Activated naive CD4-positive, alpha-beta T cell treated with Interleukin-2 at 50 U/mL for 16 hours (primary cell): ENCODE results near the gene SERPIND1.
A peak's percentile ranks its signal among the peaks of the same experiment; 100 is the strongest.
"Not testable (repeated sequence)": the region's sequence is repeated elsewhere in the genome, so short reads cannot be mapped to it uniquely, and the experiment has no call there.

ENCODE experiments used
- DNase-seq: peaks from one replicate; pipeline ENCODE4 v3.0.0-alpha.2; 2020

Gene SERPIND1

GRCh38 chr22:20748082-20748481 is 25.8 kb upstream of the SERPIND1 start:
- DNase-seq = no peak

- DNase-seq = no peak
These were observed 25.0 kb upstream of the SERPIND1 start for GRCh38 chr22:20748731-20749428.

GRCh38 chr22:20749453-20749852 is 24.5 kb upstream of the SERPIND1 start:
- DNase-seq = no peak

GRCh38 chr22:20750461-20751184 is 23.3 kb upstream of the SERPIND1 start:
- DNase-seq = peak; percentile 45

- DNase-seq = no peak
These were observed 22.6 kb upstream of the SERPIND1 start for GRCh38 chr22:20751185-20751851.

- no peak for DNase-seq
These were observed 21.7 kb upstream of the SERPIND1 start for GRCh38 chr22:20752104-20752741.

GRCh38 chr22:20752873-20753272 is 21.0 kb upstream of the SERPIND1 start:
- no peak for DNase-seq

- no peak for DNase-seq
These were observed 17.1 kb upstream of the SERPIND1 start for GRCh38 chr22:20756846-20757245.

GRCh38 chr22:20758688-20759087 is 15.2 kb upstream of the SERPIND1 start:
- no peak for DNase-seq

GRCh38 chr22:20760084-20760483 is 13.8 kb upstream of the SERPIND1 start:
- no peak for DNase-seq

GRCh38 chr22:20761536-20761935 is 12.4 kb upstream of the SERPIND1 start:
- no peak for DNase-seq

- no peak for DNase-seq
These were observed 11.6 kb upstream of the SERPIND1 start for GRCh38 chr22:20762233-20762796.

- DNase-seq = no peak
These were observed 10.1 kb upstream of the SERPIND1 start for GRCh38 chr22:20763630-20764470.

- DNase-seq = no peak
These were observed 9.5 kb upstream of the SERPIND1 start for GRCh38 chr22:20764471-20764720.

- DNase-seq = no peak
These were observed 9.2 kb upstream of the SERPIND1 start for GRCh38 chr22:20764729-20765128.

- no peak for DNase-seq
These were observed 8.0 kb upstream of the SERPIND1 start for GRCh38 chr22:20765938-20766337.

- no peak for DNase-seq
These were observed 7.4 kb upstream of the SERPIND1 start for GRCh38 chr22:20766530-20766929.

GRCh38 chr22:20769496-20769826 is 4.5 kb upstream of the SERPIND1 start:
- DNase-seq = not testable (repeated sequence)

GRCh38 chr22:20771918-20772625 is 1.8 kb upstream of the SERPIND1 start:
- DNase-seq = no peak

- DNase-seq = no peak
These were observed 969 bp downstream of the SERPIND1 start for GRCh38 chr22:20774882-20775281.

GRCh38 chr22:20775342-20775895 is 1.5 kb downstream of the SERPIND1 start:
- no peak for DNase-seq
